ENCODE results near the gene DSTN. TPM values are rescaled to one million over a fixed set of nuclear protein-coding genes. Genes with fewer than 3 reads are reported as not detected.

DSTN gene
- total and polyA plus RNA-seq, 2 of the 4 experiments (the other 2 are of a cell fraction) = 221 to 269 TPM

DNA sequence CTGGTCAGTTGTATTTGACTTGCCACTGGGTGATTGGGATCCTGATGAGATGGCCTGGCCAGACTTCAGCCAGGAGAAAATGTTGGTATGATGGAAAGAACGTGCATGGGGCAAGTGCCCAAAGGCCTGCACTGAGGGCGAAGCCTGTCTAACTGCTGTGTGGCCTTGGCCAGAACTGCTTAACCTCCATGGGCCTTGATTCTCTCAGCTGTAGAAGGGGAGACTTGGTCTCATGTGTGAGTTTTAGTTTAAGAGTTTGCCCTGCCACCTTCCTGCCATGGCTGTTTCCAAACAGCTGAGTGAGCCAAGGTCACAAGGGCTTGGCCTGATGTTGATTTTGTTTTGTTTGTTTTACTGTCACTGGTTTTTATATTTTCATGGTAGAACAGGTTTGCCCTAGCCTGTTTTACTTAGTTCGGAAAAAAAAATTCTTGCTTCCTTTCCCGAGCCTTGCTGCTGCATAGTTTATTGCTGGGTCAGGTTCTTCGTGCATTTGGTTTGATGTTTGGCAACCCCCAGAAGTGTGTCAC is 35.3 kb downstream of the DSTN start:
- Histone ChIP-seq H4K20me1 (ENCODE audit: insufficient read depth, low read length) (peaks cover 70% of the 10 kb centered on the region), H3K27me3 (ENCODE audit: control insufficient read depth, insufficient read depth, low read length) (no peaks in the 10 kb centered on the region), H3K56ac (ENCODE audit: extremely low read depth, insufficient read depth, low read length) (no peak overlapping the region), H2BK20ac (ENCODE audit: low read depth, low read length) (no peak overlapping the region), H3K36me3 (ENCODE audit: control insufficient read depth, insufficient read depth, low read length) (peaks cover 33% of the 10 kb centered on the region), H3K27ac (ENCODE audit: insufficient read depth, low read length) (no peak overlapping the region), H2BK5ac (ENCODE audit: low read depth, low read length, poor library complexity, severe bottlenecking) (no peak overlapping the region), H3K23ac (ENCODE audit: low read depth, low read length) (no peak overlapping the region), H3K14ac (replicated peaks; ENCODE audit: low read depth, low read length) (no peak overlapping the region), H4K8ac (ENCODE audit: low read depth in 2 of 2, low read length in 2 of 2) (no peak overlapping the region), H2BK15ac (ENCODE audit: low read depth, low read length) (no peak overlapping the region), H4K5ac (ENCODE audit: low read depth, low read length) (no peak overlapping the region; the same call in 1 of the 2 replicates), H3K9ac (ENCODE audit: low read depth, low read length) (no peak overlapping the region), H3K4me3 (ENCODE audit: insufficient read depth, low read depth, low read length) (no peak overlapping the region), H3K9me1 (ENCODE audit: insufficient read depth, low read length) (peaks cover 7% of the 10 kb centered on the region; the same call in 1 of the 2 replicates), H3K18ac (ENCODE audit: low read depth, low read length) (no peak overlapping the region), H3K4me2 (ENCODE audit: low read depth, low read length) (no peak overlapping the region), H3K4me1 (ENCODE audit: control insufficient read depth, insufficient read depth, low read length) (peaks cover 4% of the 10 kb centered on the region; the same call in 1 of the 2 replicates), H3K4ac (ENCODE audit: low read depth, low read length) (no peak overlapping the region), H2AK9ac (replicated peaks; ENCODE audit: low read depth, low read length, poor library complexity) (no peak overlapping the region), H3K9me3 (ENCODE audit: control insufficient read depth, insufficient read depth, low read length) (no peaks in the 10 kb centered on the region), H2BK120ac (ENCODE audit: low read depth, low read length) (no peak overlapping the region), H2AFZ (replicated peaks; ENCODE audit: low read length, poor library complexity) (no peak overlapping the region), H2AK5ac (ENCODE audit: low read depth, low read length) (no peak overlapping the region), H4K91ac (ENCODE audit: insufficient read depth, low read depth, low read length) (no peak overlapping the region), H3K79me1 (ENCODE audit: low read depth in 1 of 2, low read length in 2 of 2) (peaks cover 17 to 66% of the 10 kb centered on the region in 2 experiments)
- BruUV-seq (replicated peaks) = no TSS peak
- no CpG with 5 or more reads among the region's 5 CpGs for WGBS, 2 experiments (ENCODE audit: extremely low coverage in 2 of 2, insufficient read length in 1 of 2)
- CTCF ChIA-PET = interaction anchor here (0.7 to 1.2 kb wide), 3 partner anchors 33 to 334 kb away, joined by 3 to 5 read pairs (median 5); no protein-coding TSS in a partner anchor
- in situ Hi-C loops (cut with MboI; ENCODE audit: low sequenced_read_pairs) (no loop called here), dilution Hi-C loops (cut with HindIII; ENCODE audit: low sequenced_read_pairs, unreplicated experiment) (no loop called here), intact Hi-C loops (cut with micrococcal nuclease) (loop anchor here (5.0 kb wide), 1 partner anchor 33 kb away; the partner anchor contains the start of gene DSTN)
- DNase-seq = no peak
- POLR2A ChIA-PET (ENCODE audit: unreplicated experiment) = no interaction called here
- TF ChIP-seq BHLHE40 (IDR thresholded peaks at IDR 0.05; ENCODE audit: low read depth, low read length) (no peak), CHD1 (IDR thresholded peaks at IDR 0.05; ENCODE audit: low read depth, low read length) (no peak), SMC3 (IDR thresholded peaks at IDR 0.05; ENCODE audit: low read depth, low read length) (no peak), MXI1 (IDR thresholded peaks at IDR 0.05; ENCODE audit: borderline replicate concordance, low read depth, low read length) (no peak), CEBPB (IDR thresholded peaks at IDR 0.05; ENCODE audit: low read depth, low read length) (no peak), FOS (IDR thresholded peaks at IDR 0.05; ENCODE audit: low read depth, low read length) (no peak), RCOR1 (IDR thresholded peaks at IDR 0.05; ENCODE audit: insufficient replicate concordance, low read length) (no peak), MAZ (IDR thresholded peaks at IDR 0.05; ENCODE audit: borderline replicate concordance, low read depth, low read length) (no peak)
- ATAC-seq (ENCODE audit: low read depth) = no peak
